ENCODE measurements around the gene DRD2.

Gene DRD2

GRCh38 chr11:113446938-113447337, 28.3 kb downstream of the DRD2 start:
- DNase-seq (ENCODE audit: low read depth in 2 of 3, low spot score in 2 of 3), result no peak

- DNase-seq (ENCODE audit: low read depth in 2 of 3, low spot score in 2 of 3), result no peak
These were observed 29.1 kb downstream of the DRD2 start for GRCh38 chr11:113446112-113446511.

- DNase-seq (ENCODE audit: low read depth in 2 of 3, low spot score in 2 of 3), result no peak
These were observed 30.6 kb downstream of the DRD2 start for GRCh38 chr11:113444502-113445123.

- DNase-seq (ENCODE audit: low read depth in 2 of 3, low spot score in 2 of 3), result no peak
These were observed 34.4 kb downstream of the DRD2 start for GRCh38 chr11:113440816-113441215.

- DNase-seq (ENCODE audit: low read depth in 2 of 3, low spot score in 2 of 3), result no peak
These were observed 38.4 kb downstream of the DRD2 start for GRCh38 chr11:113436672-113437252.

GRCh38 chr11:113435190-113435968, 39.8 kb downstream of the DRD2 start:
- DNase-seq (ENCODE audit: low read depth in 2 of 3, low spot score in 2 of 3), result no peak

GRCh38 chr11:113431746-113432145, 43.5 kb downstream of the DRD2 start:
- no peak for DNase-seq (ENCODE audit: low read depth in 2 of 3, low spot score in 2 of 3)

GRCh38 chr11:113426686-113427085, 48.5 kb downstream of the DRD2 start:
- DNase-seq (ENCODE audit: low read depth in 2 of 3, low spot score in 2 of 3), result no peak

GRCh38 chr11:113420808-113421207, 54.4 kb downstream of the DRD2 start:
- no peak for DNase-seq (ENCODE audit: low read depth in 2 of 3, low spot score in 2 of 3)

- DNase-seq (ENCODE audit: low read depth in 2 of 3, low spot score in 2 of 3), result no peak
These were observed 55.7 kb downstream of the DRD2 start for GRCh38 chr11:113419454-113420003.

GRCh38 chr11:113417428-113417827, 57.8 kb downstream of the DRD2 start:
- DNase-seq (ENCODE audit: low read depth in 2 of 3, low spot score in 2 of 3), result no peak

GRCh38 chr11:113415343-113415742, 59.9 kb downstream of the DRD2 start:
- no peak for DNase-seq (ENCODE audit: low read depth in 2 of 3, low spot score in 2 of 3)

GRCh38 chr11:113412675-113413074, 62.5 kb downstream of the DRD2 start:
- DNase-seq (ENCODE audit: low read depth in 2 of 3, low spot score in 2 of 3), result no peak

GRCh38 chr11:113411536-113411935, 63.7 kb downstream of the DRD2 start:
- no peak for DNase-seq (ENCODE audit: low read depth in 2 of 3, low spot score in 2 of 3)

- DNase-seq (ENCODE audit: low read depth in 2 of 3, low spot score in 2 of 3), result no peak
These were observed 64.6 kb downstream of the DRD2 start for GRCh38 chr11:113410414-113411135.

GRCh38 chr11:113409526-113409925, 65.7 kb downstream of the DRD2 start:
- no peak for DNase-seq (ENCODE audit: low read depth in 2 of 3, low spot score in 2 of 3)

- DNase-seq (ENCODE audit: low read depth in 2 of 3, low spot score in 2 of 3), result no peak
These were observed 66.3 kb downstream of the DRD2 start for GRCh38 chr11:113408887-113409286.

- DNase-seq (ENCODE audit: low read depth in 2 of 3, low spot score in 2 of 3), result no peak
These were observed 67.0 kb downstream of the DRD2 start for GRCh38 chr11:113408206-113408605.

GRCh38 chr11:113407163-113407562, 68.0 kb downstream of the DRD2 start:
- DNase-seq (ENCODE audit: low read depth in 2 of 3, low spot score in 2 of 3), result no peak

GRCh38 chr11:113405724-113406478, 69.3 kb downstream of the DRD2 start:
- DNase-seq (ENCODE audit: low read depth in 2 of 3, low spot score in 2 of 3), result no peak

Measured in activated CD8-positive, alpha-beta memory T cell treated with anti-CD3 and anti-CD28 coated beads for 48 hours (primary cell).